Transverse colon (tissue), 4 donors: ENCODE measurements around the gene MYL12A. TPM values are rescaled to one million over a fixed set of nuclear protein-coding genes. Genes with fewer than 3 reads are reported as not detected.

Experiments used
- DNase-seq: peaks from one replicate; pipeline ENCODE4 v3.0.0-alpha.2; 2019
- H3K27ac ChIP-seq, 4 donors: fragments of 200-600 bp; sonication (generic); 2 replicates each; pipeline ENCODE4 v1.5.1; 2016 to 2018; ENCODE audit warnings: inconsistent platforms in 4 of 4
- H3K27me3 ChIP-seq: fragments of 200-600 bp; sonication (generic); 2 replicates; pipeline ENCODE4 v1.5.1; 2017; ENCODE audit warnings: inconsistent platforms
- H3K36me3 ChIP-seq, 4 donors: fragments of 200-600 bp; sonication (generic); 2 replicates each; pipeline ENCODE4 v1.5.1; 2017 to 2019; ENCODE audit warnings: inconsistent platforms in 4 of 4
- H3K4me1 ChIP-seq, 4 donors: fragments of 200-600 bp; sonication (generic); 2 replicates each; pipeline ENCODE4 v1.5.1; 2017 to 2020; ENCODE audit warnings: inconsistent platforms in 4 of 4
- H3K4me3 ChIP-seq, 4 donors: fragments of 200-600 bp; sonication (generic); 1 replicate in 1 of 4; 2 replicates in 3 of 4; pipeline versions ENCODE4 v1.5.1 to v1.6.1; 2017 to 2019; ENCODE audit warnings: inconsistent platforms in 4 of 4
- H3K9me3 ChIP-seq, 2 donors: fragments of 200-600 bp; sonication (generic); 2 replicates each; pipeline ENCODE4 v1.5.1; 2017 to 2019; ENCODE audit warnings: inconsistent platforms in 2 of 2
- CTCF ChIP-seq, 5 experiments: fragments of 200-600 bp in 3 of 5; fragments of 450-650 bp in 2 of 5; sonication (generic) in 3 of 5; IDR thresholded peaks; 1 replicate in 2 of 5; 2 replicates in 3 of 5; pipeline ENCODE4 v1.5.1; 2016 to 2017; ENCODE audit warnings: antibody characterized with exemption in 5 of 5, inconsistent platforms in 3 of 5, mild to moderate bottlenecking in 2 of 5, moderate library complexity in 1 of 5
- EP300 ChIP-seq: sonication (generic); formaldehyde crosslinking; IDR thresholded peaks from one replicate; pipeline ENCODE4 v1.6.1; 2017; ENCODE audit warnings: antibody characterized with exemption, low read depth
- POLR2A ChIP-seq: fragments of 450-650 bp; IDR thresholded peaks from one replicate; pipeline ENCODE4 v1.6.1; 2016; ENCODE audit warnings: antibody characterized with exemption, mild to moderate bottlenecking, moderate library complexity
- POLR2AphosphoS5 ChIP-seq, 3 donors: sonication (generic); formaldehyde crosslinking; IDR thresholded peaks; one replicate each; pipeline ENCODE4 v1.6.1; 2016; ENCODE audit warnings: antibody characterized with exemption in 3 of 3
- WGBS, 2 donors: methylation state at CpG; one replicate each; pipeline ENCODE4 v1.1.5; 2018; ENCODE audit warnings: low coverage in 1 of 2; 5-methylcytosine and 5-hydroxymethylcytosine counted together
- in situ Hi-C, 4 donors: fragments of 200-750 bp; cut with MboI; loops; one replicate each; pipeline versions ENCODE4 v1.15.0 to v1.15.1; 2017; ENCODE audit warnings: low sequenced_read_pairs in 3 of 4, low pct_ligation_motif_present in 1 of 4, low pct_unique_long_range_greater_than_20kb in 1 of 4
- intact Hi-C: fragments of 100-400 bp; cut with DNase I; formaldehyde crosslinking; loops from one replicate; pipeline ENCODE4 v1.15.1; 2023; ENCODE audit warnings: low total_unique reads
- total RNA-seq, 4 donors: library from RNA; depleted of rRNA; stranded (reverse); fragments of >200 nt; gene quantifications; one replicate each; pipeline ENCODE4 v1.1.0, GENCODE V29; 2016

MYL12A gene
- total RNA-seq, 4 donors from 2014 or later: 257 to 511 (median 338) TPM

GRCh38 chr18:3248658-3249359, 1.2 kb downstream of the MYL12A start:
- H3K4me3 ChIP-seq: peak overlapping the region; percentile 81 to 100 (median 96)
- 1 to 7% methylated on average over 9 of the region's 9 CpGs for WGBS, 2 donors
- peaks cover 0 to 18% (median 5%) of the 10 kb centered on the region in 4 donors for H3K36me3 ChIP-seq
- intact Hi-C loops (loop anchor here (5.0 to 10.0 kb wide), 2 partner anchors 94 to 317 kb away; no protein-coding TSS in a partner anchor), in situ Hi-C loops (loop anchor here (10.0 to 25.0 kb wide), 5 partner anchors 94 to 487 kb away; no protein-coding TSS in a partner anchor)
- peak; percentile 58 for TF ChIP-seq POLR2A
- peak; percentile 69 to 82 (median 72) for TF ChIP-seq POLR2AphosphoS5 (IDR thresholded peaks at IDR 0.05)
- no peak for TF ChIP-seq CTCF (IDR thresholded peaks at IDR 0.05)
- peaks cover 13 to 67% (median 32%) of the 10 kb centered on the region in 4 donors for H3K4me1 ChIP-seq
- H3K9me3 ChIP-seq: no peaks in the 10 kb centered on the region
- DNase-seq: peak; percentile 57
- no peaks in the 10 kb centered on the region for H3K27me3 ChIP-seq
- peak overlapping the region; percentile 98 to 100 (median 99) for H3K27ac ChIP-seq

DNA sequence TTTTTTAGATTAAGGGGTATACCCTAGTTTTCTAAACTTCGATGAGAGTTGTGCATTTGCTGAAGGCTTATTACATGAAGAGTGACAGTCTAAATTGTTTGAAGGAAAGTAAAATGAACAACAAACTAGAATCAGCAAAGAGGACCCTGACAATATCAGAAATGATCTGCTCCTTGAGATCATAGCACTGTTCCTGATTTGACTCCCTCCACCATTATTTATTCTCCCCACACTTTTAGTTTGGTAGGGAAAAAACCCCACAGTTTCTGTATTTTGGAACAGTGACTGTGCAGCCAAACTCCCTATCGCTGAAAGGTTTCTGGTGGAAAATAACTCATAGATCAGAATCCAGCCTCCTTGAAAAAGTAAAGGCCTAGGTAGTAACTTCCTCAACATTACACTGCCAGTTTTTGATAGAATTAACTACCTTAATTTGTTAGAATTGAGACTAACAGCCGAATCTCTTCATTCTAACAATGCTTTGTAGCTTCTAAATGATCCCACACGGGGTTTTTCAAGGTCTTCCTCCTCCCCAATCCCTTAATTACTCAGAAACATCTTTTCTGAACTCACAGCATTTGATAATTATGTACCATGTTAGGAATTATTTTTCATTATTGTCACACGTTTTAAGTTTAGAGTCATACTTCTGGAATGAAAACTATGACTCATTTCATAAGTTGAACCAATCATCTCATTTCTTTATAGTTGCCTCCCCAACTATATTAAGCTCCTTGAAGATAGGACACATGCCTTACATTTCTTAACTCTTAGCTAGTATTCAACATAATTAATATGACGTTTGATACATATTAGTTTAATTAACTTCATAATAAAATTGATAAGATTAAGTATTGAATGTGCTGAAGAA, 2.9 kb downstream of the MYL12A start:
- H3K27ac ChIP-seq: peak overlapping the region; percentile 98 to 100 (median 99)
- 30 to 36% methylated on average over 5 to 6 of the region's 6 CpGs for WGBS, 2 donors
- in situ Hi-C loops: no loop called here

DNA sequence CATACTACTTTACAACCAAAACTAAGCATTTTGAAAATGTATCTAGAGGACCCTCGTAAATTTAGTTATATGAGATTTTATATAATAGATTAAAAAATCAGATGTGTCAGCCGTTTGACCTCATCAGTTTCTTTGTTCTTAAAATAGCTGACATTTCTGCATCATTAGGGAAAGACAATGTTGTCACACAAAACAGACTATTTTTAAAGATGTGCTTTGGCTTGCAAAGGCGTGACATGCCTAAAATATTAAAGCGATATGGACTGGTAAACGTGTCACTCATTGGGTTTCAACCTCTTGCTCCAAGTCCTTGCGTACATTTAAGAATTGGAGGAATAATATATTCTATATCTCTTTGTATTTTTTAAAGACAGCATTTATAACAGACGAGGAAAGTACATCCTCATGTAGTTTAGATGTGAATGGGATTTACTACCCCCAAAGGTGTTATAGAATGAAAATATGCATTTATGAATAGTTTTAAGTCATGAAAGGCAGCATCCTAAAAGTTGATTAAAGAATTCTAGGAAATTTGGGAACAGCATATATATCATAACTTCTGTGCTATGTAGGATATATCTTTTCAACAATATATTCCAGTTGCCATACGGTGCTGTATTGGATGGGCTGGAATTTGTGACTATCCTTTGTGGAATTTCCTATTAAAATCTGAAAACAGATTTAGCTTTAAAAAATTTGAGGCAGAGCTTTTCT, 3.8 kb downstream of the MYL12A start:
- intact Hi-C loops (no loop called here), in situ Hi-C loops (no loop called here)
- TF ChIP-seq POLR2AphosphoS5 (IDR thresholded peaks at IDR 0.05) (no peak), EP300 (no peak), POLR2A (no peak), CTCF (IDR thresholded peaks at IDR 0.05) (no peak)
- no peak for DNase-seq
- Histone ChIP-seq H3K27me3 (no peaks in the 10 kb centered on the region), H3K27ac (peak overlapping the region; percentile 17 to 100 (median 72)), H3K9me3 (no peaks in the 10 kb centered on the region), H3K36me3 (peaks cover 0 to 43% (median 17%) of the 10 kb centered on the region in 4 donors), H3K4me1 (peaks cover 13 to 68% (median 28%) of the 10 kb centered on the region in 4 donors), H3K4me3 (no peak overlapping the region)
- WGBS, 2 donors: 63 to 75% methylated on average over 8 of the region's 8 CpGs

More for the DNA sequence above, 2.9 kb downstream of the MYL12A start:
- no peak for TF ChIP-seq EP300
- TF ChIP-seq POLR2AphosphoS5 (IDR thresholded peaks at IDR 0.05): peak in 1 of 3 donors; percentile 14
- DNase-seq: no peak
- Histone ChIP-seq H3K9me3 (no peaks in the 10 kb centered on the region), H3K36me3 (peaks cover 0 to 35% (median 13%) of the 10 kb centered on the region in 4 donors), H3K4me3 (peak overlapping the region in 1 of 4 donors; percentile 81), H3K27me3 (no peaks in the 10 kb centered on the region), H3K4me1 (peaks cover 13 to 69% (median 29%) of the 10 kb centered on the region in 4 donors)
- intact Hi-C loops: no loop called here

- Histone ChIP-seq H3K9me3 (no peaks in the 10 kb centered on the region), H3K27me3 (no peaks in the 10 kb centered on the region), H3K36me3 (peaks cover 0 to 48% (median 20%) of the 10 kb centered on the region in 4 donors), H3K4me1 (peaks cover 15 to 68% (median 32%) of the 10 kb centered on the region in 4 donors), H3K27ac (peak overlapping the region; percentile 17 to 100 (median 72)), H3K4me3 (no peak overlapping the region)
- no peak for TF ChIP-seq POLR2AphosphoS5 (IDR thresholded peaks at IDR 0.05)
- TF ChIP-seq CTCF (IDR thresholded peaks at IDR 0.05): no peak
- TF ChIP-seq EP300: no peak
- no peak for TF ChIP-seq POLR2A
- 63 to 72% methylated on average over 3 of the region's 3 CpGs for WGBS, 2 donors
- intact Hi-C loops (no loop called here), in situ Hi-C loops (no loop called here)
- no peak for DNase-seq
Observed at GRCh38 chr18:3251963-3252277, 4.3 kb downstream of the MYL12A start.
